NOMO-1 (cell line): ENCODE measurements around the gene CYP11A1.
"Not testable (repeated sequence)": the region's sequence is repeated elsewhere in the genome, so short reads cannot be mapped to it uniquely, and the experiment has no call there.

Experiments used
- DNase-seq, 2 experiments: peaks; one replicate each; lab custom pipeline; 2025; ENCODE audit not compliant: unreplicated experiment in 2 of 2; lab: John Stamatoyannopoulos, UW

Gene CYP11A1

DNA sequence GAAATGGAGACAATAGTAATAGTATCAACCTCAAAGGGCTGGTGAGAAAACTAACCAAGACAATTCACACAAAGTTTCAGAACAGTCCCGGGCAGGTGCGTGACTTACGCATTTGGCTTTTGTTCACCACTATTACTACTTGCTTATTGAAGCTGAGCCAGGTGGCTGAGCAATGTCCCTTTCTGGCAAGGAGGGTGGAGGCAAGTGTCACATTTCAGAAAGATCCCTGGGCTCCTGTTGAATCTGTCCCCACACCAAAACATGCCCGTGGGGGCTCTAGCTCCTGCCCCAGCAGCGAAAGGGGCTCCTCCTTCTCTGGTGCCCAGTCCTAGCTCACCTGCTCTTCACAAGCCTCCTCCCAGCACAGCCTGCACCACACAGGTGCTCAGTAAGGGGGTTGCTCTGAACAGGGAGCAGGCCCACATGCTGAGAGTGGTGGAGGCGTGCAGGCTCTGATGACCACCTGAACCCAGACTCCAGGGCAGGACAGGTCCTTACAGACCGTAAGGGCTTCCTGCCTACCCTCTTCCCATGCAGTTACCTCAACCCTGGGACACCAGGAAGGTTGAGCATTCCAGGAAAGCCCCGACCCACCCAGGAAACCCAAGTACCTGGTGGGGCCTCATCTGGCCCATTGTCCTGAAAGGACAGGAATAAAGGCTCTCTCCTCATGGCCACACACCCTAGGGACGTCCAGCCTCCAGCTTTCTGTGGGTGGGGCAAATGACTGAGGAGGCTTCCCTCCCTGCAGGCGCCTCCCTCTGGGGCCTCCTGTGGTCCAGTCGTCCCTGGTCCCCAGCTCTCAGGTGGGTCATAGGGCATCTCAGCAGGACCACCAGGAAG, 33.7 kb upstream of the CYP11A1 start:
- DNase-seq = no peak

- DNase-seq = no peak
These were observed 32.9 kb upstream of the CYP11A1 start for GRCh38 chr15:74400313-74400860.

DNA sequence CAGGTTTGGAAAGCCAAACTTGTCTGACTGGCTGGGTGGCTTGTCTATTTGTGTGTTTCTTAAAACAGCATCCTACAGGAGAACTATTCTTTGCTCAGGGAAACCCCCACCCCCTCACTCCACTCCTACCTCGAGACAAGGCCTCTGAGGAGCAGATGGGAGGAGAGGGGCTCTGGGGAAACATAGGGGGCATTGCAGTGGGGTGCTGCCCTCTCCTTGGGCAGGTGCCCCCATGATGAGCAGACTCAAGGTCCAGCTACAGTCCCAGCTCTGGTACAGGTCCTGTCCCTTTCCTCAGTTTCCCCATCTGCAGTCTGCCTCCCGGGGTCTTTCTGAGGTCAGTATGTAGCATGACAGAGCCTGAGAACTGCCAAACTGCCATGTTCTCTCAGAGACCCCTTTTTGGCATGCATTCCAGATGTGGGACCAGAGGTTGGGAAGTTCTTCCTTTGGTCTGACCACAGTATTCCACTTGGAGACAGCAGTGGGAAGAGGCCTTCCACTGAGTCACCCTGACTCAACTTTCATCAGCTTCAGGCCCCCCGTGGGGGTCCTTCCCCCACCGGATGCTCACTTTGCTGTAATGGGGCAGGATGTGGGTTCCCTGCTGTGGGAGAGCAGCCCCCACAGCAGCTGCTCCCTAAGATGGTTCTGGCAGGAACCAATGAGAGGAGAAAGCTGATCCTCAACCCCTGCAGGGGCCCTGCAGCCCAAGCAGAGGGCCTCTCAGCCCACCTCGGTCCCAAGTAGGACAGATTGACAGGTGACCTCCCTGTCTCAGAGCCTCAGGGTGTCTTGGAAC, 32.3 kb upstream of the CYP11A1 start:
- DNase-seq = no peak

GRCh38 chr15:74399100-74399499, 31.7 kb upstream of the CYP11A1 start:
- DNase-seq = peak; percentile 17 to 36

- DNase-seq = no peak
These were observed 30.7 kb upstream of the CYP11A1 start for GRCh38 chr15:74398183-74398582.

- peak; percentile 56 to 62 for DNase-seq
These were observed 30.0 kb upstream of the CYP11A1 start for GRCh38 chr15:74397239-74398068.

GRCh38 chr15:74396445-74397238, 29.2 kb upstream of the CYP11A1 start:
- peak; percentile 57 to 65 for DNase-seq

- DNase-seq = no peak
These were observed 28.6 kb upstream of the CYP11A1 start for GRCh38 chr15:74396146-74396438.

GRCh38 chr15:74395319-74396145, 28.1 kb upstream of the CYP11A1 start:
- DNase-seq = no peak

DNA sequence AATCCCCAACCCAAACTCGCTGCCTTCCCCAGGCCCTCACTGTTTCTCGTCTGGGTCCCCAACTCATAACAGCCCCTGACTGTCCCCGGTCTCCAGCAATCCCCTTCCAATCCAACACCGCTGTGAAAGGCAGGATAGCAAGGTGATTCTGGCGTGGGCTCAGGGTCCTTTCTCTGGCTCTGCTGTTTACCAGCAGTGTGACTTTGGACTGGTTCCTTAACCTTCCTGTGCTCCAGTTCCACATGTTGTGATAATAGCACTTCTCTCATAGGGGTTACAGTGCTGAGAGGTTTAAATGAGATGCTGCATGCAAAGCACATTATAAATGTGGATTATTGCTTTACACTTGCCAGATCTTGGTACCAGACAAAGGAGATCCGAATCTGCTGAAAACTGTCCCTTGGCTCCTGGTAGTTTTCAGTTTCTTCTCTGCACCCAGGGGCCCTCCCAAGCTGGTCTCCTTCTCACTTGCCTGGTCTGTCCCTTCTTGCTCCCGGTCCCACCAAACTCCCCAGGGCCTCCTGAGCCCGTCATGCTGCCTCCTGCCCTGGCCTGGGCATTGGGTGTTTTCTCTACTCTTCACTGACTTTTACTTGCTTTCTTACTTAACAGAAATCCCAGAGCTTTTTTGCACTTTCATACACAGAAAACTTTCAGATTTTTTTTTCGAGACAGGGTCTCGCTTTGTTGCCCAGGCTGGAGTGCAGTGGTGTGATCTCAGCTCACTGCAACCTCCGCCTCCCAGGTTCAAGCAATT, 26.8 kb upstream of the CYP11A1 start:
- DNase-seq = no peak

DNA sequence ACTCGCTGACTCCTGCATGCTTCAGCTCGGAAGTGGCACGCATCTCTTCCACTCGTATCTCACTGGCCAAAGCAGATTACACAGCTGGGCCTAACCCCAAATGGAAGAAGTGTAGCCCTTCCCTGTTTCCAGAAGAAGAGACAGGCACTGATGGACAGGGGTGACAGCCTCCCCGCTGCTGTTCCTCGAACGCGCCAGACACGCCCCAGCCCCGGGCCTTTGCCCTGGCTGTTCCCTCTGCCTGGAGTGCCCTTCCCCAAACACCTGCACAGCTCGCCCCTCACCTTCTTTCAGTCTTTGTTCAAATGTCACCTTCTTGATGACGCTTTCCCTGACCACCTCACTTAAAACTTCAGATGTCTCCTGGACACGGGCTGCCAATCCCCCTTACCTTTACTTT, 26.0 kb upstream of the CYP11A1 start:
- DNase-seq = no peak

DNA sequence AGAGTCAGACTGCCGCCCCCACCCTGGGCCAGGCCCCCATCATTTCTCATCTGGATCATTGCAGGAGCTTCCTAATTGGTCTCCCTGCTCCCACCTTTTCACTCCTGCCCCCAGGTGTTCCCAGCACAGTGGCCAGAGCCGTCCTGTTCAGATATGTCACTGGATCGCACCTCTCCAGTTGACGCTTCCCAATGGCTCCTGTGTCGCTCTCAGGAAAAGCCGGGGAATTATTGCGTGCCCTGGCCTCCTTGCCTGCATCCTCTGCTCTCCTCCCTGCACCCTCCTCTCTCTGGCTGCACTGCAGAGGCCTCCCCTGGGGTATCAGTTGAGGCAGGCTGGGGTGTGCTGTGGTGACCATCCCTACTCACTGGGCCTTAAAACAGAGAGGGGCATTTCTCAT, 25.5 kb upstream of the CYP11A1 start:
- no peak for DNase-seq

DNA sequence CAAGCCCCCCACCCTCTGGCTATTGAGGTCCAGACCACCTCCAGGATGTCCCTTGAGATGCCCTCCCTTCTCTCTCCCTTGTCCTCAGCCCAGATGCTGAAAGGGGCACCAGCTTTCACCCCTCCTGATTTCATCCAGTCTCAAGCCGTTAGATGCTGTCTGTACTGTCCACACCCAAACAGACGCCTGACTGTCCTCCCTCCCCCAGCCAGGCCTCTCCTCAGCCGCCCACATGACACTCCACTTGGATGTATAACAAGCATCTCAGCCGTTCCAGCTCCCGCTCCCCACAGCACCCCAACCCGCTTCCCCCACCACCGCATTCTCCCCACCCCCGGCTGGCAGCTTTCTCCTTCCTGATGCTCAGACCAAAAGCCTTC, 25.0 kb upstream of the CYP11A1 start:
- no peak for DNase-seq

DNA sequence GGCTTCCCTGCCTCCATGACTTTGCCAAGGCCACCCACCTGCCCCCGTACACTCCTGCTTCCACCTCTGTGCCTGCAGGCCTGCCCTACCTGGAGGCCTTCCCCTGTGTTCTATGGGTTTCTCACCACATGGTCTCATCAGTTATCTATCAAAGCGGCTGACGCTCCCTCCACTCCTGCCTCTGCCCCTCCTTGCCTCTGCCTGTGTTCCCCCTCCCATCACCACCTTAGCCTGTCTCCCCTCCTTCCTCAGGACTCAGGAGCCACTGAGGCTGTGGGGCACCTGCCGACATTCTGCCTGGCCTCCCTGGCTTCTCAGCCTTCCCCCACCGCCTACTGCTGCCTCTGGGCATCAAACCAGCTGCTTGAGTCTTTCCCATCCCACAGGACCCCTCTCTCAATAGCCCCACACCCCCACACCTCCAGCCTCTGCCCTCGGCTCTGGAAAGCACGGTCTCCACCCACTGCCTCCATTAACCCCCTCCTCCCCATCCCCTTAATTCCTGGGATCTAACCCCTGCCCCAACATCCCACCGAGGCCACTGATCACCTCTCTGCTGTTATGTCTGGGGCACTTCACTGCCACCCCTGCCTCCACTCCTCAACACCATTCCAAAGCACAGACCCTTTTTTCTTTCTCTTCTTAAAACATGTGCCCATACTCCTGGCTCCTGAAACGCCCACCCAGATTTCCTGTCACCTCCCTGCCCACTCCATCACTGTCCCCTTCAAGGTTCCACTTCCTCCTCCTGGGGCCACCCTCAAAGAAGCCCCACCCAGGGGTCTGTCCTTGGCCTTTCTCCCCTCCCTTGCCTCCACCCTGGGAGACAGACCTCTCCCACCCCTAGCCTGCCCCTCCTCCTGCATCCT, 24.4 kb upstream of the CYP11A1 start:
- no peak for DNase-seq

DNA sequence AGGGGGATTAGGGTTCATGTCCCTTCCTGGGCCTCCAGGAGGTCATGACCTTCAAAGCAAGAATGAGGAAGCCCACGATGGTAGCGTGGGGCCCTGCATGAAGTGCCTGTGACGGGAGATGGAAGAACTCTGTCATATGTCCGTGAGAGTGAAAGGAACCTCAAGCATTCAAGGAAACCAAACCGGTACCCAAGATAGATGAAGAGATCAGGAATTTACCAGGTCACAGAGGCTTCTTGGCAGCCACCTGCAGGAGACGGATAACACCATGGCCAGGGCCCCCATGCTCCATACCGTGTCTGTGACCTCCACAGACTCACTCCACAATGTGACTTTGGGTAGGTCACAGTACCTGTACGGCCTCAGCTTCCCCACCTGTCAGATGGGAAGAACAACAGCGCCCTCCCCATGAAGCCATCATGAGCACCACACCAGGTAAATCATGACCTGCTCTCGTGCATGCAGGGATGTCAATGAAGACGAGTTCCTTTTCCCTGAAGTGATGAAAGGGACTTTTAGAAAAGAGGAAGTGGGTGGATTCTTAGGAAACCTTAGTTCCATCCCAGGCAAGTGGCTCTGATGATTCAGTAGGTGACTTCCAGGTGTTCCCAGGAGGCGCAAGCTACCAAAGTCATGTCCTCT, 23.3 kb upstream of the CYP11A1 start:
- peak in 1 of 2 experiments; percentile 71 for DNase-seq

- DNase-seq = not testable (repeated sequence)
These were observed 22.7 kb upstream of the CYP11A1 start for GRCh38 chr15:74390049-74390646.
